Astrocyte (in vitro differentiated cells and primary cell): ENCODE results near the gene CHRDL2.

ENCODE experiments used
- CTCF ChIP-seq: IDR thresholded peaks from 2 replicates; pipeline ENCODE4 v1.5.1; 2011; ENCODE audit warnings: low read depth, mild to moderate bottlenecking, inconsistent platforms, low read length, moderate library complexity; ENCODE audit not compliant: insufficient read depth
- EZH2 ChIP-seq: IDR thresholded peaks from 2 replicates; pipeline ENCODE4 v1.6.1; 2012; ENCODE audit warnings: mild to moderate bottlenecking, low read length, inconsistent platforms; ENCODE audit not compliant: insufficient read depth

- no peak for TF ChIP-seq CTCF
- TF ChIP-seq EZH2, result no peak
Observed at GRCh38 chr11:74778581-74778980, 47.4 kb upstream of the CHRDL2 start.
